Trophoblast cell (in vitro differentiated cells and primary cell): ENCODE measurements around the gene C5orf58.

ENCODE experiments used
- DNase-seq, 2 donors: peaks; one replicate each; pipeline ENCODE4 v3.0.0-alpha.2; 2016
- H2AFZ ChIP-seq: 2 replicates; pipeline ENCODE4 v1.6.1; 2013; ENCODE audit warnings: low read length, moderate library complexity, mild to moderate bottlenecking; ENCODE audit not compliant: insufficient read depth, poor library complexity
- H2AK5ac ChIP-seq: 2 replicates; pipeline ENCODE4 v1.6.1; 2013; ENCODE audit warnings: mild to moderate bottlenecking, low read length
- H2BK120ac ChIP-seq: 2 replicates; pipeline ENCODE4 v1.6.1; 2013; ENCODE audit warnings: low read length, mild to moderate bottlenecking, moderate library complexity; ENCODE audit not compliant: insufficient read depth, poor library complexity
- H2BK12ac ChIP-seq: 2 replicates; pipeline ENCODE4 v1.6.1; 2013; ENCODE audit warnings: mild to moderate bottlenecking, low read length, moderate library complexity
- H2BK5ac ChIP-seq: 2 replicates; pipeline ENCODE4 v1.6.1; 2013; ENCODE audit warnings: low read length, low read depth, moderate library complexity, mild to moderate bottlenecking; ENCODE audit not compliant: poor library complexity
- H3K14ac ChIP-seq: 2 replicates; pipeline ENCODE4 v1.6.1; 2013; ENCODE audit warnings: mild to moderate bottlenecking, low read length
- H3K18ac ChIP-seq: 2 replicates; pipeline ENCODE4 v1.6.1; 2013; ENCODE audit warnings: mild to moderate bottlenecking, low read length
- H3K23ac ChIP-seq: 2 replicates; pipeline ENCODE4 v1.6.1; 2013; ENCODE audit warnings: low read length
- H3K27ac ChIP-seq: 2 replicates; pipeline ENCODE4 v1.5.1; 2013; ENCODE audit warnings: low read depth, mild to moderate bottlenecking, inconsistent platforms, low read length, moderate library complexity
- H3K27me3 ChIP-seq: 2 replicates; pipeline ENCODE4 v1.6.1; 2013; ENCODE audit warnings: inconsistent platforms, mild to moderate bottlenecking, low read length, moderate library complexity; ENCODE audit not compliant: insufficient read depth
- H3K36me3 ChIP-seq, 2 experiments: 1 replicate in 1 of 2; 2 replicates in 1 of 2; pipeline ENCODE4 v1.6.1; 2013; ENCODE audit warnings: low read length in 2 of 2, mild to moderate bottlenecking in 2 of 2, moderate library complexity in 1 of 2; ENCODE audit not compliant: insufficient read depth in 2 of 2, control insufficient read depth in 1 of 2
- H3K4ac ChIP-seq: 2 replicates; pipeline ENCODE4 v1.6.1; 2013; ENCODE audit warnings: low read depth, mild to moderate bottlenecking, low read length, moderate library complexity
- H3K4me1 ChIP-seq, 2 experiments: 1 replicate in 1 of 2; 2 replicates in 1 of 2; pipeline ENCODE4 v1.6.1; 2013; ENCODE audit warnings: low read length in 2 of 2, mild to moderate bottlenecking in 2 of 2, moderate library complexity in 1 of 2; ENCODE audit not compliant: insufficient read depth in 2 of 2, control insufficient read depth in 1 of 2
- H3K4me2 ChIP-seq: 2 replicates; pipeline ENCODE4 v1.6.1; 2013; ENCODE audit warnings: inconsistent platforms, mild to moderate bottlenecking, low read length, moderate library complexity
- H3K4me3 ChIP-seq: 2 replicates; pipeline ENCODE4 v1.5.1; 2013; ENCODE audit warnings: mild to moderate bottlenecking, low read depth, low read length, inconsistent platforms
- H3K79me1 ChIP-seq: one replicate; pipeline ENCODE4 v1.6.1; 2013; ENCODE audit warnings: low read length
- H3K79me2 ChIP-seq: 2 replicates; pipeline ENCODE4 v1.6.1; 2013; ENCODE audit warnings: low read length, mild to moderate bottlenecking; ENCODE audit not compliant: control insufficient read depth, insufficient read depth, poor library complexity
- H3K9ac ChIP-seq: 2 replicates; pipeline ENCODE4 v1.6.1; 2013; ENCODE audit warnings: mild to moderate bottlenecking, low read length
- H3K9me3 ChIP-seq: 2 replicates; pipeline ENCODE4 v1.6.1; 2013; ENCODE audit warnings: low read depth, mild to moderate bottlenecking, control low read depth, inconsistent platforms, low read length; ENCODE audit not compliant: insufficient read depth
- H4K12ac ChIP-seq: 2 replicates; pipeline ENCODE4 v1.6.1; 2013; ENCODE audit warnings: low read depth, mild to moderate bottlenecking, low read length, moderate library complexity
- H4K8ac ChIP-seq: 2 replicates; pipeline ENCODE4 v1.6.1; 2013; ENCODE audit warnings: low read depth, mild to moderate bottlenecking, low read length, moderate library complexity
- H4K91ac ChIP-seq: one replicate; pipeline ENCODE4 v1.6.1; 2013; ENCODE audit warnings: low read depth, mild to moderate bottlenecking, low read length, moderate library complexity
- WGBS: extraction: QIAGEN DNeasy Blood & Tissue Kit; methylation state at CpG from one replicate; pipeline ENCODE4 v1.1.7; 2013; ENCODE audit warnings: missing lambda C conversion rate; ENCODE audit not compliant: insufficient read length, insufficient coverage; ENCODE audit errors: extremely low coverage; 5-methylcytosine and 5-hydroxymethylcytosine counted together

Gene C5orf58

DNA sequence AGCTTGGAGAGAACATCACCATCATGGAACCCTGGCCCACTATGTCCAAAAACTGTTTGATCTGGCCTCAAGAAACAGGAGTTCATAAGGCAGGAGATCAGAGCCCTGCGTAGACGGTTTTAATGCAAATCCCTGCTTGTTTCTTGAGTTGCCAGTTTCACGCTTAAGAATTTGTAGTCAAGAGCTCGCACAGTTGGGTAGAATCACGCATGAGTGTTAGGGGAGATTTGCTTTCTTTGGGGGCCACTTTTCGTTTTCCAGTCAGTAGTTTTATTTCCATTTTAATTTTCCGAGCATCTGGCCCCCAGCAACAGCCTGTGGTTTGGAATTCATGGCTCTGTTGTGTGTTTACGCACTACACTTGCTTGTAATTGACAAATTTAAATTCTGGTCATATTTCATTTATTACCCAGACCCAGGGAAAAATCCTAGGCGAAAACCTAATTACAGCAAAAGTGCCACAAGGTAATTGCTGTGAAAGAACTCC, 6.6 kb upstream of the C5orf58 start:
- Histone ChIP-seq H3K4me3 (no peak overlapping the region), H3K27ac (no peak overlapping the region), H3K14ac (no peak overlapping the region), H2AK5ac (no peak overlapping the region), H2BK120ac (no peak overlapping the region), H3K27me3 (no peaks in the 10 kb centered on the region), H3K18ac (no peak overlapping the region), H3K79me2 (no peaks in the 10 kb centered on the region), H4K12ac (no peak overlapping the region), H2AFZ (no peak overlapping the region), H3K23ac (no peak overlapping the region), H3K36me3 (no peaks in the 10 kb centered on the region), H3K4ac (no peak overlapping the region), H3K9me3 (no peaks in the 10 kb centered on the region), H4K91ac (no peak overlapping the region), H4K8ac (no peak overlapping the region), H2BK12ac (no peak overlapping the region), H3K79me1 (no peaks in the 10 kb centered on the region), H2BK5ac (no peak overlapping the region), H3K4me2 (no peak overlapping the region), H3K9ac (no peak overlapping the region), H3K4me1 (no peaks in the 10 kb centered on the region)
- no peak for DNase-seq
- no CpG with 5 or more reads among the region's 9 CpGs for WGBS

DNA sequence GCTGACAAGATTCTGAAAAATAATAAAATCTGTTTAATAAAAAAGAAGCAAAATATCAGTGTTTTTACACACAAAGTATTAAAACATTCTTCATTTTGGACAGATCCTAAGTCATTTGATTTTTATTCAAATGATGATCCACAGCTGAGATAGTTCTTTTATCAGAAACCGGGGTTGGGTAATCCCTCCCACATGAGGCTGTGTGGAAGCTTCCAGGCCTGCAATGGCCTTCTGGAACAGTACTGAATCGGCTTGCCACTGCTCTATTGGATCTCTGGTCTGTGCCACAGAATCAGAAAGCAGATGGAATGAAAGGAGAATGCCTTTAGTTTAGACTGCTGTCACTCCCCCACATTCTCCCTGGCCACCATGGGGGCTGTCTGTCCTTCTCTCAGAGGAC, 6.1 kb upstream of the C5orf58 start:
- H3K27ac ChIP-seq, result no peak overlapping the region
- WGBS, result no CpG with 5 or more reads among the region's 2 CpGs
- no peak overlapping the region for H2BK12ac ChIP-seq

GRCh38 chr5:170228762-170229435, 3.9 kb upstream of the C5orf58 start:
- Histone ChIP-seq H2AFZ (no peak overlapping the region), H3K36me3 (no peaks in the 10 kb centered on the region), H3K4me2 (no peak overlapping the region), H2AK5ac (no peak overlapping the region), H3K9me3 (no peaks in the 10 kb centered on the region), H3K27me3 (no peaks in the 10 kb centered on the region), H3K4ac (no peak overlapping the region), H4K8ac (no peak overlapping the region), H2BK120ac (no peak overlapping the region), H3K27ac (no peak overlapping the region), H3K18ac (no peak overlapping the region), H3K9ac (no peak overlapping the region), H3K4me1 (no peaks in the 10 kb centered on the region), H2BK5ac (no peak overlapping the region), H2BK12ac (no peak overlapping the region), H4K91ac (no peak overlapping the region), H3K4me3 (no peak overlapping the region), H3K23ac (no peak overlapping the region), H3K14ac (no peak overlapping the region), H4K12ac (no peak overlapping the region), H3K79me2 (no peaks in the 10 kb centered on the region), H3K79me1 (no peaks in the 10 kb centered on the region)
- no peak for DNase-seq
- WGBS, result no CpG with 5 or more reads among the region's 6 CpGs

More for the DNA sequence above, 6.1 kb upstream of the C5orf58 start:
- no peak for DNase-seq
- Histone ChIP-seq H3K36me3 (no peaks in the 10 kb centered on the region), H3K23ac (no peak overlapping the region), H3K4me2 (no peak overlapping the region), H2BK120ac (no peak overlapping the region), H3K9ac (no peak overlapping the region), H4K8ac (no peak overlapping the region), H3K18ac (no peak overlapping the region), H3K4me3 (no peak overlapping the region), H4K12ac (no peak overlapping the region), H3K9me3 (no peaks in the 10 kb centered on the region), H3K79me1 (no peaks in the 10 kb centered on the region), H3K4me1 (no peaks in the 10 kb centered on the region), H3K14ac (no peak overlapping the region), H2AFZ (no peak overlapping the region), H2BK5ac (no peak overlapping the region), H3K79me2 (no peaks in the 10 kb centered on the region), H4K91ac (no peak overlapping the region), H2AK5ac (no peak overlapping the region), H3K27me3 (no peaks in the 10 kb centered on the region), H3K4ac (no peak overlapping the region)

- peak overlapping the region; percentile 11 for H2BK120ac ChIP-seq
- H3K4me2 ChIP-seq, result no peak overlapping the region
- DNase-seq, result no peak
- no peak overlapping the region for H2BK12ac ChIP-seq
- H3K27ac ChIP-seq, result no peak overlapping the region
- no peak overlapping the region for H3K14ac ChIP-seq
- H3K79me1 ChIP-seq, result no peaks in the 10 kb centered on the region
- H3K4me1 ChIP-seq, result no peaks in the 10 kb centered on the region
- H4K12ac ChIP-seq, result no peak overlapping the region
- no peak overlapping the region for H4K91ac ChIP-seq
- H3K9ac ChIP-seq, result no peak overlapping the region
- no peaks in the 10 kb centered on the region for H3K9me3 ChIP-seq
- no peaks in the 10 kb centered on the region for H3K27me3 ChIP-seq
- no peak overlapping the region for H2AFZ ChIP-seq
- no peak overlapping the region for H4K8ac ChIP-seq
- H3K79me2 ChIP-seq, result no peaks in the 10 kb centered on the region
- H3K23ac ChIP-seq, result no peak overlapping the region
- H2AK5ac ChIP-seq, result no peak overlapping the region
- no peak overlapping the region for H3K4ac ChIP-seq
- H3K36me3 ChIP-seq, result no peaks in the 10 kb centered on the region
- no peak overlapping the region for H2BK5ac ChIP-seq
- H3K18ac ChIP-seq, result no peak overlapping the region
- WGBS, result no CpG with 5 or more reads among the region's 18 CpGs
- H3K4me3 ChIP-seq, result no peak overlapping the region
Observed at GRCh38 chr5:170233358-170233892, 640 bp downstream of the C5orf58 start.
